ENCODE measurements around the gene KMT5B.

GRCh38 chr11:68127714-68128681, 85.1 kb downstream of the KMT5B start:
- no peak for TF ChIP-seq REST (IDR thresholded peaks at IDR 0.05; ENCODE audit: unreplicated experiment)
- TF ChIP-seq CTCF (conservative IDR thresholded peaks at IDR 0.05; ENCODE audit: low read depth in 2 of 2) = peak; percentile 13 to 19; a peak in 1 of 4 replicates
- TF ChIP-seq CREB1 (CRISPR knock-in tag; IDR thresholded peaks at IDR 0.05; ENCODE audit: low read depth) = 0 out of 2 replicates have a peak, but pooled peaks have one; percentile 51
- TF ChIP-seq POLR2AphosphoS5 (IDR thresholded peaks at IDR 0.05; ENCODE audit: low read depth) = peak; percentile 22; the same call in 1 of the 2 replicates
- TF ChIP-seq NANOG (IDR thresholded peaks at IDR 0.05; ENCODE audit: borderline replicate concordance) = no peak
- no peak for TF ChIP-seq EZH2 (IDR thresholded peaks at IDR 0.05; ENCODE audit: low read depth, unreplicated experiment)
- TF ChIP-seq EZH2phosphoT487 (IDR thresholded peaks at IDR 0.05; ENCODE audit: unreplicated experiment) = no peak
- no peak for TF ChIP-seq ETS1 (IDR thresholded peaks at IDR 0.05)
- TF ChIP-seq JUNB (IDR thresholded peaks at IDR 0.05; ENCODE audit: unreplicated experiment) = no peak
- TF ChIP-seq STAT1 (IDR thresholded peaks at IDR 0.05; ENCODE audit: unreplicated experiment) = no peak
- TF ChIP-seq ZNF331 (CRISPR knock-in tag; IDR thresholded peaks at IDR 0.05; ENCODE audit: low read depth) = no peak
- TF ChIP-seq ZNF462 (CRISPR knock-in tag; IDR thresholded peaks at IDR 0.05) = no peak
- 0 out of 2 replicates have a peak, but pooled peaks have one; percentile 17 for TF ChIP-seq ZNF114 (CRISPR knock-in tag; IDR thresholded peaks at IDR 0.05)
